GM23338 (cell line): Measurements from ENCODE around the gene SRSF4. TPM values are rescaled to one million over a fixed set of nuclear protein-coding genes. Genes with fewer than 3 reads are reported as not detected.

Experiments used
- ATAC-seq: fragments of 200-7000 bp; cut with Tn5 transposase; 3 replicates; pipeline ENCODE4 v1.9.1; 2020
- DNase-seq: peaks from one replicate; pipeline ENCODE4 v3.0.0-alpha.2; 2015; ENCODE audit warnings: low spot score
- H2AFZ ChIP-seq: fragments of 200-600 bp; sonication (generic); 2 replicates; pipeline ENCODE4 v1.8.0; 2016; ENCODE audit warnings: antibody characterized with exemption, mild to moderate bottlenecking, moderate library complexity
- H3F3A ChIP-seq: fragments of 200-600 bp; sonication (generic); replicated peaks from 2 replicates; pipeline ENCODE4 v1.8.0; 2017; ENCODE audit warnings: antibody characterized with exemption, mixed run types, low read depth
- H3K27ac ChIP-seq: fragments of 200-600 bp; sonication (generic); 2 replicates; pipeline ENCODE4 v1.6.1; 2016; ENCODE audit warnings: low read depth
- H3K27me3 ChIP-seq: fragments of 200-600 bp; sonication (generic); 2 replicates; pipeline ENCODE4 v1.8.0; 2016; ENCODE audit warnings: mild to moderate bottlenecking, mixed run types, moderate library complexity; ENCODE audit not compliant: insufficient read depth
- H3K36me3 ChIP-seq: fragments of 200-600 bp; sonication (generic); 2 replicates; pipeline ENCODE4 v1.8.0; 2016; ENCODE audit warnings: mild to moderate bottlenecking; ENCODE audit not compliant: insufficient read depth
- H3K4me1 ChIP-seq: fragments of 200-600 bp; sonication (generic); 2 replicates; pipeline ENCODE4 v1.8.0; 2016; ENCODE audit warnings: mild to moderate bottlenecking, moderate library complexity; ENCODE audit not compliant: insufficient read depth
- H3K4me2 ChIP-seq: fragments of 200-600 bp; sonication (generic); 2 replicates; pipeline ENCODE4 v1.7.1; 2017; ENCODE audit warnings: mixed run types
- H3K4me3 ChIP-seq: fragments of 200-600 bp; sonication (generic); 2 replicates; pipeline ENCODE4 v1.6.1; 2016; ENCODE audit warnings: mixed run types
- H3K79me2 ChIP-seq: fragments of 200-600 bp; sonication (generic); replicated peaks from 2 replicates; pipeline ENCODE4 v1.8.0; 2017; ENCODE audit warnings: mild to moderate bottlenecking; ENCODE audit not compliant: insufficient read depth
- H3K9me2 ChIP-seq: fragments of 200-600 bp; sonication (generic); 2 replicates; pipeline ENCODE4 v1.8.0; 2017; ENCODE audit not compliant: insufficient read depth
- H4K20me1 ChIP-seq: fragments of 200-600 bp; sonication (generic); replicated peaks from 2 replicates; pipeline ENCODE4 v1.8.0; 2017; ENCODE audit warnings: mild to moderate bottlenecking; ENCODE audit not compliant: insufficient read depth
- H3K27ac Mint-ChIP-seq: 2 replicates; pipeline ENCODE4 v1.8.0; 2020; ENCODE audit warnings: inconsistent platforms, mild to moderate bottlenecking, moderate library complexity, mixed read lengths
- H3K27me3 Mint-ChIP-seq: 3 replicates; pipeline ENCODE4 v1.8.0; 2022; ENCODE audit warnings: low read depth, mild to moderate bottlenecking, moderate library complexity, mixed read lengths, inconsistent platforms; ENCODE audit not compliant: insufficient read depth, poor library complexity
- H3K36me3 Mint-ChIP-seq: 3 replicates; pipeline ENCODE4 v1.8.0; 2021; ENCODE audit warnings: low read depth, mild to moderate bottlenecking, inconsistent platforms, moderate library complexity, mixed read lengths
- H3K4me1 Mint-ChIP-seq: 3 replicates; pipeline ENCODE4 v1.8.0; 2020; ENCODE audit warnings: mild to moderate bottlenecking, inconsistent platforms, mixed read lengths
- H3K4me3 Mint-ChIP-seq: 3 replicates; pipeline ENCODE4 v1.8.0; 2021; ENCODE audit warnings: moderate library complexity, mild to moderate bottlenecking, inconsistent platforms, mixed read lengths
- H3K9me3 Mint-ChIP-seq: 3 replicates; pipeline ENCODE4 v1.8.0; 2020; ENCODE audit warnings: moderate library complexity, mild to moderate bottlenecking, inconsistent platforms, mixed read lengths
- CREB1 ChIP-seq: fragments of 250-450 bp; sonication (Bioruptor Pico); IDR thresholded peaks from 2 replicates; pipeline ENCODE4 v1.5.0; 2020; ENCODE audit warnings: low read depth, mild to moderate bottlenecking, moderate library complexity
- ETS1 ChIP-seq: IDR thresholded peaks from 2 replicates; pipeline ENCODE4 v1.6.1; 2016; ENCODE audit warnings: antibody characterized with exemption
- EZH2 ChIP-seq: fragments of 200-600 bp; sonication (generic); IDR thresholded peaks from one replicate; pipeline ENCODE4 v1.8.0; 2017; ENCODE audit warnings: antibody characterized with exemption, mild to moderate bottlenecking, low read depth; ENCODE audit not compliant: unreplicated experiment
- POLR2AphosphoS5 ChIP-seq: IDR thresholded peaks from 2 replicates; pipeline ENCODE4 v1.6.1; 2016; ENCODE audit warnings: antibody characterized with exemption, low read depth
- ZNF462 ChIP-seq: fragments of 250-450 bp; sonication (Bioruptor Pico); IDR thresholded peaks from 2 replicates; pipeline ENCODE4 v1.5.0; 2020; ENCODE audit warnings: mild to moderate bottlenecking, moderate library complexity
- polyA plus RNA-seq: library from polyadenylated mRNA; unstranded; fragments of >200 nt; fragmentation: Nextera tagmentation; extraction: Ambion mirVana; gene quantifications from 2 replicates; pipeline ENCODE4 v1.2.1, GENCODE V29; 2016
- total RNA-seq: library from RNA; depleted of rRNA; stranded (reverse); fragments of >200 nt; shearing (Covaris generic); gene quantifications from 2 replicates; pipeline ENCODE4 v1.2.3, GENCODE V29; 2014
- TF ChIP-seq, protein P1 (sequence below), 2 experiments: fragments of 200-600 bp in 1 of 2; sonication (generic) in 1 of 2; conservative IDR thresholded peaks; 2 replicates each; pipeline versions ENCODE4 v1.5.1 to v1.6.1; 2016 to 2017; ENCODE audit warnings: antibody characterized with exemption in 2 of 2, low read depth in 2 of 2, mild to moderate bottlenecking in 2 of 2, moderate library complexity in 1 of 2

Gene SRSF4
- total and polyA plus RNA-seq, 2 experiments from 2014 or later: 58.4 to 98.3 TPM

DNA sequence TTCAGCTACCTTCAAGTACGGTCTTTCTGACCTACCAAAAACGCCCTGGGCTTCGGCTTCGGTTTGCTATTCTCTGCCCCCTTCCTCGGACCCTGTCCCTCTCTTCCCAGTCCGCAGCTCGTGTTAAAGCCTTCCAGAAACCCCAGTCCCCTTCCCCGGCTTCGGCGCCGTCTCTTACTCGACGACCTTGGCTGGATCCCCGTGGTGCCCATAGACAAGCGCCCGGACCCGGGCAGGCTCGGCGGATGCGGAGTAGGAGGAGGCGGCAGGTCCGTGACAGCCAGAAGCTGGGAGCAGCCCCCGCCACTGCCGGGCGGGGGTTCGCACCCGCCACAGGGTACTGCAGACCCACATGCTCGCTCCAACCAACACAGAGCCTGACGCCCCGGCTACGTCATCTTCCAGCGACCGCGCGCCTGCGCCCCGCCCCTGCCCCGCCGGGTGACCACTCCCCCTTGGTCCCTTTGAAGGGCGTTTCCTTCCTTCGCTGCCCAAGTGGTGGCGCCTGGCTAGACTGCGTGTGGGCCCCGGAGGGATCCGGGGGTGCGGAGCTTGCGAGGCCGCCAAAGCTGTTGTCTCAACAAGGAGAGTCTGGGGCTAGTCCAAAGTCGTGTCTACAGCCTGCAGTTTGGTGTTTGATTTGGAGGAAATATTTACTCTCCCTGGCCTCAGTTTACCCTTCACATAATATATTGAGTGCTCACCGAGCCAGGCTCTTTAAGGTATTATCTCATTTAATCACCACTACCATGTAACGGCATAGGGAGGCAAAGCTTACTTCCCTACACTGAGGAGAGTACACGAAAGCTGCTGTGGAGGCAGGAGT lies 49.1 kb upstream of the SRSF4 start, which contains the start of gene MECR:
Gene MECR, minus strand, starts transcription at position 382 of the 826 bp plus-strand sequence. Its CDS starts 28 bp downstream, at position 354.
- peak within 1 kb of the TSS; percentile 91 for H3K27ac Mint-ChIP-seq
- peaks cover 11% of the 10 kb centered on the region for H3K27me3 ChIP-seq
- 0 out of 2 replicates have a peak, but pooled peaks cover 3% of the 10 kb centered on the region for H3F3A ChIP-seq
- H3K4me3 ChIP-seq: peak within 1 kb of the TSS; percentile 83
- H3K4me1 ChIP-seq: peaks cover 8% of the 10 kb centered on the region
- peak within 1 kb of the TSS; percentile 97 for H3K4me3 Mint-ChIP-seq
- peaks cover 16% of the 10 kb centered on the region for H3K4me1 Mint-ChIP-seq
- TF ChIP-seq ZNF462 (CRISPR knock-in tag): no peak
- peak; percentile 98 for TF ChIP-seq CREB1 (CRISPR knock-in tag)
- no peak for TF ChIP-seq EZH2
- TF ChIP-seq, protein P1, sequence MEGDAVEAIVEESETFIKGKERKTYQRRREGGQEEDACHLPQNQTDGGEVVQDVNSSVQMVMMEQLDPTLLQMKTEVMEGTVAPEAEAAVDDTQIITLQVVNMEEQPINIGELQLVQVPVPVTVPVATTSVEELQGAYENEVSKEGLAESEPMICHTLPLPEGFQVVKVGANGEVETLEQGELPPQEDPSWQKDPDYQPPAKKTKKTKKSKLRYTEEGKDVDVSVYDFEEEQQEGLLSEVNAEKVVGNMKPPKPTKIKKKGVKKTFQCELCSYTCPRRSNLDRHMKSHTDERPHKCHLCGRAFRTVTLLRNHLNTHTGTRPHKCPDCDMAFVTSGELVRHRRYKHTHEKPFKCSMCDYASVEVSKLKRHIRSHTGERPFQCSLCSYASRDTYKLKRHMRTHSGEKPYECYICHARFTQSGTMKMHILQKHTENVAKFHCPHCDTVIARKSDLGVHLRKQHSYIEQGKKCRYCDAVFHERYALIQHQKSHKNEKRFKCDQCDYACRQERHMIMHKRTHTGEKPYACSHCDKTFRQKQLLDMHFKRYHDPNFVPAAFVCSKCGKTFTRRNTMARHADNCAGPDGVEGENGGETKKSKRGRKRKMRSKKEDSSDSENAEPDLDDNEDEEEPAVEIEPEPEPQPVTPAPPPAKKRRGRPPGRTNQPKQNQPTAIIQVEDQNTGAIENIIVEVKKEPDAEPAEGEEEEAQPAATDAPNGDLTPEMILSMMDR (conservative IDR thresholded peaks at IDR 0.05; ENCODE audit: low read depth in 2 of 2): peak in 1 of 2 experiments; percentile 44; a peak in 2 of 4 replicates
- TF ChIP-seq POLR2AphosphoS5: peak; percentile 88
- peak; percentile 24; the same call in 1 of the 2 replicates for TF ChIP-seq ETS1
- peaks cover 15% of the 10 kb centered on the region for H3K27me3 Mint-ChIP-seq
- DNase-seq: peak; percentile 96
- ATAC-seq: peak; percentile 93
- no peaks in the 10 kb centered on the region for H3K9me3 Mint-ChIP-seq
- H3K4me2 ChIP-seq: peak within 1 kb of the TSS; percentile 86
- no peaks in the 10 kb centered on the region for H4K20me1 ChIP-seq
- H3K36me3 ChIP-seq: no peaks in the 10 kb centered on the region
- no peaks in the 10 kb centered on the region; the same call in 2 of the 3 replicates for H3K36me3 Mint-ChIP-seq
- no peaks in the 10 kb centered on the region for H3K9me2 ChIP-seq
- H3K27ac ChIP-seq: no peak within 1 kb of the TSS
- peaks cover 18% of the 10 kb centered on the region for H3K79me2 ChIP-seq
- H2AFZ ChIP-seq: peak within 1 kb of the TSS; percentile 82
